Adrenal gland (tissue), 5 donors: ENCODE measurements around the gene EVI5L.

Experiments
- POLR2A ChIP-seq, 2 donors: fragments of 450-650 bp; IDR thresholded peaks; one replicate each; pipeline ENCODE4 v1.6.1; 2017; ENCODE audit warnings: antibody characterized with exemption in 2 of 2, mild to moderate bottlenecking in 2 of 2, moderate library complexity in 1 of 2
- TF ChIP-seq, protein P1 (sequence below), 6 experiments: fragments of 450-650 bp in 4 of 6; fragments of 200-600 bp in 2 of 6; sonication (generic) in 1 of 6; IDR thresholded peaks; 1 replicate in 5 of 6; 2 replicates in 1 of 6; pipeline versions ENCODE4 v1.5.1 to v1.8.0; 2016 to 2021; ENCODE audit warnings: antibody characterized with exemption in 6 of 6, mild to moderate bottlenecking in 2 of 6, moderate library complexity in 1 of 6
- donor health status: DM: no; HTN: no; CAD: no.

DNA sequence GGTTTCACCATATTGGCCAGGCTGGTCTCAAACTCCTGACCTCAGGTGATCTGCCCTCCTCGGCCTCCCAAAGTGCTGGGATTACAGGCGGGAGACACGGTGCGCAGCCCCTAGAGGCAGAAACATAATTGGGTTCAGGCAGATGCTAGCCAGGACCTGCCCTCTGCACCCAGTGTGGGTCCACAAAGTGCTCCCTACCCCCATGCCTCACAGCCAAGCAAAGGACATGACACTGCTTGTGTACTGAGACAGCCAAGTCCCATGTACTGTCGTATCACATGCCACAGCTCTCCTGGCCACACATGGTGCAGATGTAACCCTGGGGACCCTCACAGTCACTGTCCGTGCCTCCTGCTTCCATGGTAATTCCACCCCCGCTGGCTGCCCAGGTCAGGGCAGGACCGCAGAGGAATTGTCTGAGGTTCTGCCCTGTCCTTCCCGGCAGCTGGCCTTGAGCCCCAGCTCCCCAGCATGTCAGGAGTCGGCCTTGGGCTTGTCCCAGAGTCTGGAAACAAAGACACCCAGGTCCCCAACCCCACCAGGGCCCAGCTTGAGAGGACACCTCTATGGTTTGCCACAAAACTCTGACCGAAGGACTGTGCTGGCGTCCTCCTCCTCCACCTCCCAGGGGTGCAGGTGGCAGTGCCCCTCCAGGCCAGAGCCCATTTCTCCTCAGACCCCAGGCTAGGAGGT is 36.5 kb downstream of the EVI5L start:
- TF ChIP-seq, protein P1, sequence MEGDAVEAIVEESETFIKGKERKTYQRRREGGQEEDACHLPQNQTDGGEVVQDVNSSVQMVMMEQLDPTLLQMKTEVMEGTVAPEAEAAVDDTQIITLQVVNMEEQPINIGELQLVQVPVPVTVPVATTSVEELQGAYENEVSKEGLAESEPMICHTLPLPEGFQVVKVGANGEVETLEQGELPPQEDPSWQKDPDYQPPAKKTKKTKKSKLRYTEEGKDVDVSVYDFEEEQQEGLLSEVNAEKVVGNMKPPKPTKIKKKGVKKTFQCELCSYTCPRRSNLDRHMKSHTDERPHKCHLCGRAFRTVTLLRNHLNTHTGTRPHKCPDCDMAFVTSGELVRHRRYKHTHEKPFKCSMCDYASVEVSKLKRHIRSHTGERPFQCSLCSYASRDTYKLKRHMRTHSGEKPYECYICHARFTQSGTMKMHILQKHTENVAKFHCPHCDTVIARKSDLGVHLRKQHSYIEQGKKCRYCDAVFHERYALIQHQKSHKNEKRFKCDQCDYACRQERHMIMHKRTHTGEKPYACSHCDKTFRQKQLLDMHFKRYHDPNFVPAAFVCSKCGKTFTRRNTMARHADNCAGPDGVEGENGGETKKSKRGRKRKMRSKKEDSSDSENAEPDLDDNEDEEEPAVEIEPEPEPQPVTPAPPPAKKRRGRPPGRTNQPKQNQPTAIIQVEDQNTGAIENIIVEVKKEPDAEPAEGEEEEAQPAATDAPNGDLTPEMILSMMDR (IDR thresholded peaks at IDR 0.05), result no peak
- no peak for TF ChIP-seq POLR2A (IDR thresholded peaks at IDR 0.05)
